ENCODE measurements around the gene PRDM8. TPM values are rescaled to one million over a fixed set of nuclear protein-coding genes. Genes with fewer than 3 reads are reported as not detected.

Gene PRDM8
- 3.5 and 6.5 TPM in 2 replicates for total RNA-seq

GRCh38 chr4:80196922-80197573 is at the start of gene PRDM8:
Gene PRDM8 (plus strand): TSS chr4:80197503. CDS start chr4:80200081, 2,578 bp downstream.

Other genes with a start within 250 kb of the PRDM8 start
- gene ANTXR2, start 124.3 kb upstream of the PRDM8 start, total RNA-seq: 87.9 and 105 TPM in 2 replicates
- gene FGF5, start 69.2 kb downstream of the PRDM8 start, total RNA-seq: 0.26 and 0.76 TPM in 2 replicates
- gene CFAP299, start 138.2 kb downstream of the PRDM8 start, total RNA-seq: 0.13 TPM in 1 of 2 replicates, not detected in the other

Data from articular chondrocyte of knee joint (primary cell).